Measurements from ENCODE around the gene HBS1L. TPM values are rescaled to one million over a fixed set of nuclear protein-coding genes. Genes with fewer than 3 reads are reported as not detected.

HBS1L gene
- polyA plus RNA-seq, 3 donors: 16.0 to 48.9 (median 36.3) TPM

DNA sequence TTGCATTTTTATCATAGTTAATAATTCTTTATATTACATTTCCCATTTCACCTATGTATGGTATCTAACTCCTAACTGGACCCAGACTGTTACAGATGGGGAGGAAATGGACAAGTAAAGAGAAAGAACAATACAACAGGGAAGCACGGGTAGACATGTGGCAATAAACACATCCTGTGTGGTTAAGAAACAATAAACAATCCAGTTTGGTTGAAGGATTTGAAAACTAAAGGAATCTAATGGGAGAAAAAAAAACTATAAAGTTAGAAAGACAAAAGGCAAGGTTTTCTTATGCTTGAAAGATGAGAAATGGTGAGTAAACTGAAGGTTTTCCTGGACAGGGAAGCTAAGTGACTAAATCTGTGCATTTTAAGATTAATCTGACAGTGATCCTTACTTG is 69.8 kb downstream of the HBS1L start:
- no peak overlapping the region for H2AFZ ChIP-seq (ENCODE audit: insufficient read depth, low read depth, low read length, poor library complexity, severe bottlenecking)
- Mint-ChIP-seq H3K4me3 (no peak overlapping the region), H3K27ac (peak overlapping the region in 2 of 7 donors; percentile 15 to 22), H3K9me3 (no peaks in the 10 kb centered on the region), H3K36me3 (peaks cover 56 to 67% of the 10 kb centered on the region in 2 donors), H3K27me3 (ENCODE audit: low read depth in 3 of 3) (no peaks in the 10 kb centered on the region), H3K4me1 (peaks cover 7% of the 10 kb centered on the region)
- H3K4me2 ChIP-seq (replicated peaks; ENCODE audit: extremely low read depth, low read length, poor library complexity, severe bottlenecking): no peak overlapping the region
- H3K9ac ChIP-seq (ENCODE audit: insufficient read depth, low read length, poor library complexity, severe bottlenecking): no peak overlapping the region
- H3K9me3 ChIP-seq (replicated peaks in 1 of 2; ENCODE audit: control insufficient read depth in 1 of 2, insufficient read depth in 1 of 2, low read length in 2 of 2): no peaks in the 10 kb centered on the region
- no peak overlapping the region for H3K4me3 ChIP-seq (replicated peaks in 1 of 3; ENCODE audit: low read depth in 2 of 3, low read length in 3 of 3)
- no peak overlapping the region for H3K27ac ChIP-seq (ENCODE audit: low read depth in 1 of 2, low read length in 2 of 2)
- peaks cover 0 to 5% of the 10 kb centered on the region in 2 donors for H3K4me1 ChIP-seq (ENCODE audit: control insufficient read depth in 1 of 2, insufficient read depth in 2 of 2, low read length in 2 of 2)
- TF ChIP-seq, protein P1, sequence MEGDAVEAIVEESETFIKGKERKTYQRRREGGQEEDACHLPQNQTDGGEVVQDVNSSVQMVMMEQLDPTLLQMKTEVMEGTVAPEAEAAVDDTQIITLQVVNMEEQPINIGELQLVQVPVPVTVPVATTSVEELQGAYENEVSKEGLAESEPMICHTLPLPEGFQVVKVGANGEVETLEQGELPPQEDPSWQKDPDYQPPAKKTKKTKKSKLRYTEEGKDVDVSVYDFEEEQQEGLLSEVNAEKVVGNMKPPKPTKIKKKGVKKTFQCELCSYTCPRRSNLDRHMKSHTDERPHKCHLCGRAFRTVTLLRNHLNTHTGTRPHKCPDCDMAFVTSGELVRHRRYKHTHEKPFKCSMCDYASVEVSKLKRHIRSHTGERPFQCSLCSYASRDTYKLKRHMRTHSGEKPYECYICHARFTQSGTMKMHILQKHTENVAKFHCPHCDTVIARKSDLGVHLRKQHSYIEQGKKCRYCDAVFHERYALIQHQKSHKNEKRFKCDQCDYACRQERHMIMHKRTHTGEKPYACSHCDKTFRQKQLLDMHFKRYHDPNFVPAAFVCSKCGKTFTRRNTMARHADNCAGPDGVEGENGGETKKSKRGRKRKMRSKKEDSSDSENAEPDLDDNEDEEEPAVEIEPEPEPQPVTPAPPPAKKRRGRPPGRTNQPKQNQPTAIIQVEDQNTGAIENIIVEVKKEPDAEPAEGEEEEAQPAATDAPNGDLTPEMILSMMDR (IDR thresholded peaks at IDR 0.05): no peak
- no peaks in the 10 kb centered on the region for H3K79me2 ChIP-seq (ENCODE audit: insufficient read depth, low read length)
- no CpG with 5 or more reads among the region's 1 CpG for WGBS (ENCODE audit: insufficient coverage)
- no peaks in the 10 kb centered on the region for H3K27me3 ChIP-seq (ENCODE audit: control insufficient read depth in 2 of 2, insufficient read depth in 2 of 2, low read length in 2 of 2)
- H3K36me3 ChIP-seq (replicated peaks in 1 of 2; ENCODE audit: control insufficient read depth in 1 of 2, insufficient read depth in 2 of 2, low read length in 2 of 2): peaks cover 56 to 88% of the 10 kb centered on the region in 2 donors
- DNase-seq: no peak
- H4K20me1 ChIP-seq (ENCODE audit: insufficient read depth, low read length): no peaks in the 10 kb centered on the region
- intact Hi-C loops (cut with micrococcal nuclease): no loop called here

DNA sequence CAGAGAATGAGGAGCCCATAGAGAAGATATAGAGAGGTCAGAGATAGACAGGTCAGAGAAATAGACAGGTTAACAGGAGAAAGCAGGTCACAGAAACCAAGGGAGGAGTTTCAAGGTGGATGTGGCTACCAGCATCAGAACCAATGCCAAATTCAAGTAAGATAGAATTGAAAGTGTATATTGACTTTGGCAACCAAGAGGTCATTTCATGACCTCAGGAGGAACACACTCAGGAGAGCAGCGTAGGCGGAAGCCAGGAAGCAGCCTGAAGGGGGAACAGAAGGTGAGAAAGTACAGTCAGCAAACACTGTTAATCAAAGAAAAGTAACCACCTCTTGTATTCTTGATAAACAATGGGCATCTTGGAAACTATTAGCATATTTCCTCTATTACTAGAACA is 70.8 kb downstream of the HBS1L start:
- Histone ChIP-seq H3K4me1 (ENCODE audit: control insufficient read depth in 1 of 2, insufficient read depth in 2 of 2, low read length in 2 of 2) (peaks cover 0 to 5% of the 10 kb centered on the region in 2 donors), H4K20me1 (ENCODE audit: insufficient read depth, low read length) (no peaks in the 10 kb centered on the region), H3K27me3 (ENCODE audit: control insufficient read depth in 2 of 2, insufficient read depth in 2 of 2, low read length in 2 of 2) (no peaks in the 10 kb centered on the region), H3K9ac (ENCODE audit: insufficient read depth, low read length, poor library complexity, severe bottlenecking) (no peak overlapping the region), H3K9me3 (replicated peaks in 1 of 2; ENCODE audit: control insufficient read depth in 1 of 2, insufficient read depth in 1 of 2, low read length in 2 of 2) (no peaks in the 10 kb centered on the region), H3K79me2 (ENCODE audit: insufficient read depth, low read length) (no peaks in the 10 kb centered on the region), H2AFZ (ENCODE audit: insufficient read depth, low read depth, low read length, poor library complexity, severe bottlenecking) (no peak overlapping the region), H3K27ac (ENCODE audit: low read depth in 1 of 2, low read length in 2 of 2) (no peak overlapping the region), H3K4me3 (replicated peaks in 1 of 3; ENCODE audit: low read depth in 2 of 3, low read length in 3 of 3) (no peak overlapping the region), H3K4me2 (replicated peaks; ENCODE audit: extremely low read depth, low read length, poor library complexity, severe bottlenecking) (no peak overlapping the region), H3K36me3 (replicated peaks in 1 of 2; ENCODE audit: control insufficient read depth in 1 of 2, insufficient read depth in 2 of 2, low read length in 2 of 2) (peaks cover 58 to 88% of the 10 kb centered on the region in 2 donors)
- intact Hi-C loops (cut with micrococcal nuclease): no loop called here
- no peak overlapping the region for H3K4me3 Mint-ChIP-seq
- H3K27ac Mint-ChIP-seq: peak overlapping the region in 2 of 7 donors; percentile 16 to 37
- no peak for DNase-seq
- H3K36me3 Mint-ChIP-seq: peaks cover 57 to 67% of the 10 kb centered on the region in 2 donors
- no peaks in the 10 kb centered on the region for H3K27me3 Mint-ChIP-seq (ENCODE audit: low read depth in 3 of 3)
- H3K4me1 Mint-ChIP-seq: peaks cover 7% of the 10 kb centered on the region
- no peaks in the 10 kb centered on the region for H3K9me3 Mint-ChIP-seq
- TF ChIP-seq, protein P1 (IDR thresholded peaks at IDR 0.05): no peak
- WGBS (ENCODE audit: insufficient coverage): 92% methylated on average over 2 of the region's 2 CpGs
